Esophagus (tissue), 2 donors: ENCODE measurements around the gene SPATA19. TPM values are rescaled to one million over a fixed set of nuclear protein-coding genes. Genes with fewer than 3 reads are reported as not detected.

Experiments used
- H3K27ac ChIP-seq, 2 donors: one replicate each; pipeline ENCODE4 v1.5.1; 2013; ENCODE audit warnings: low read depth in 2 of 2, mild to moderate bottlenecking in 2 of 2, inconsistent platforms in 1 of 2, low read length in 1 of 2, moderate library complexity in 1 of 2
- H3K27me3 ChIP-seq, 2 donors: one replicate each; pipeline ENCODE4 v1.6.1; 2013; ENCODE audit warnings: low read length in 2 of 2, control low read depth in 1 of 2, mild to moderate bottlenecking in 1 of 2; ENCODE audit not compliant: insufficient read depth in 2 of 2, control insufficient read depth in 1 of 2
- H3K36me3 ChIP-seq, 2 donors: one replicate each; pipeline ENCODE4 v1.6.1; 2013; ENCODE audit warnings: low read length in 1 of 2; ENCODE audit not compliant: control insufficient read depth in 2 of 2, insufficient read depth in 2 of 2
- H3K4me1 ChIP-seq, 2 donors: one replicate each; pipeline ENCODE4 v1.6.1; 2013; ENCODE audit warnings: low read length in 1 of 2; ENCODE audit not compliant: control insufficient read depth in 2 of 2, insufficient read depth in 2 of 2
- H3K4me3 ChIP-seq, 2 donors: one replicate each; pipeline ENCODE4 v1.5.1; 2013; ENCODE audit warnings: low read length in 2 of 2, mild to moderate bottlenecking in 2 of 2, low read depth in 1 of 2, moderate library complexity in 1 of 2
- H3K9me3 ChIP-seq, 2 donors: one replicate each; pipeline ENCODE4 v1.6.1; 2013; ENCODE audit warnings: mild to moderate bottlenecking in 2 of 2, low read depth in 1 of 2, low read length in 1 of 2, moderate library complexity in 1 of 2; ENCODE audit not compliant: control insufficient read depth in 2 of 2, insufficient read depth in 1 of 2
- WGBS, 2 donors: extraction: QIAGEN DNeasy Blood & Tissue Kit; methylation state at CpG; one replicate each; pipeline ENCODE4 v1.1.7; 2013; 5-methylcytosine and 5-hydroxymethylcytosine counted together
- polyA plus RNA-seq, 2 donors: library from polyadenylated mRNA; stranded (reverse); fragments of 200-250 nt; gene quantifications; one replicate each; pipeline ENCODE4 v1.2.3, GENCODE V29; 2013
- donor health status: healthy with polysubstance abuse.
- donor health status: Bipolar disorder and iron deficiency.

The SPATA19 gene
- polyA plus RNA-seq, 2 donors: 0.08 TPM; not detected in 1

GRCh38 chr11:133830931-133831907 lies 14.1 kb downstream of the SPATA19 start:
- Histone ChIP-seq H3K4me3 (no peak overlapping the region), H3K9me3 (no peaks in the 10 kb centered on the region), H3K27ac (no peak overlapping the region), H3K4me1 (peaks cover 0 to 2% of the 10 kb centered on the region in 2 donors), H3K36me3 (no peaks in the 10 kb centered on the region), H3K27me3 (no peaks in the 10 kb centered on the region)
- 78 to 83% methylated on average over 8 of the region's 8 CpGs for WGBS, 2 donors

- WGBS, 2 donors: 56 to 64% methylated on average over 2 of the region's 2 CpGs
- H3K27me3 ChIP-seq: no peaks in the 10 kb centered on the region
- H3K4me1 ChIP-seq: peaks cover 0 to 2% of the 10 kb centered on the region in 2 donors
- no peaks in the 10 kb centered on the region for H3K36me3 ChIP-seq
- H3K27ac ChIP-seq: no peak overlapping the region
- no peak overlapping the region for H3K4me3 ChIP-seq
- no peaks in the 10 kb centered on the region for H3K9me3 ChIP-seq
Measured at GRCh38 chr11:133829566-133829965, 15.7 kb downstream of the SPATA19 start.

DNA sequence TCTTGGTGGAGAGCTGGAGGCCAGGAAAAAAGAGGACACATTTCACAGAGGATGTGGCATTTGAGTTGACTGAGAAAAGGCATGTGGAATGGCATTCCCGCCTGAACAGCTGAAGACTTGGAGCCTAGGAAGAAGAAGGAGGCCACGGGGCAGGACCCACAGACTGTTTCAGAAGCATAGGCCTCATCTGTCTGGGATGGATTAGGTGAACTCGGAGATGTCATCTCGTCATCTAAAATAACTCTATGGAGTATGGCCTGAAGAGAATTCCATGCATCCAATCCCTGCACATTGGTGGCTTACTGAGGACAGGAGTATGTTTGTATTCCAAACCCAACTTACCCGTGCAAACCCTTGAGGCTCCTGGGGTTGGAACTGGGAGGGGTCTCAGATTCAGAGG lies 16.4 kb downstream of the SPATA19 start:
- no peaks in the 10 kb centered on the region for H3K27me3 ChIP-seq
- WGBS, 2 donors: 77 to 81% methylated on average over 5 of the region's 5 CpGs
- H3K4me3 ChIP-seq: no peak overlapping the region
- H3K27ac ChIP-seq: no peak overlapping the region
- H3K9me3 ChIP-seq: no peaks in the 10 kb centered on the region
- H3K4me1 ChIP-seq: peaks cover 0 to 2% of the 10 kb centered on the region in 2 donors
- no peaks in the 10 kb centered on the region for H3K36me3 ChIP-seq

GRCh38 chr11:133827556-133827955 lies 17.8 kb downstream of the SPATA19 start:
- H3K9me3 ChIP-seq: no peaks in the 10 kb centered on the region
- no peak overlapping the region for H3K27ac ChIP-seq
- no peaks in the 10 kb centered on the region for H3K27me3 ChIP-seq
- H3K36me3 ChIP-seq: no peaks in the 10 kb centered on the region
- no peaks in the 10 kb centered on the region for H3K4me1 ChIP-seq
- WGBS, 2 donors: 81 to 88% methylated on average over 3 of the region's 3 CpGs
- H3K4me3 ChIP-seq: no peak overlapping the region

GRCh38 chr11:133826866-133827265 lies 18.4 kb downstream of the SPATA19 start:
- no peak overlapping the region for H3K4me3 ChIP-seq
- H3K4me1 ChIP-seq: no peaks in the 10 kb centered on the region
- 81 to 85% methylated on average over 4 of the region's 4 CpGs for WGBS, 2 donors
- H3K9me3 ChIP-seq: no peaks in the 10 kb centered on the region
- no peak overlapping the region for H3K27ac ChIP-seq
- H3K27me3 ChIP-seq: no peaks in the 10 kb centered on the region
- H3K36me3 ChIP-seq: no peaks in the 10 kb centered on the region

- H3K36me3 ChIP-seq: no peaks in the 10 kb centered on the region
Measured at GRCh38 chr11:133825666-133826065, 19.6 kb downstream of the SPATA19 start.

DNA sequence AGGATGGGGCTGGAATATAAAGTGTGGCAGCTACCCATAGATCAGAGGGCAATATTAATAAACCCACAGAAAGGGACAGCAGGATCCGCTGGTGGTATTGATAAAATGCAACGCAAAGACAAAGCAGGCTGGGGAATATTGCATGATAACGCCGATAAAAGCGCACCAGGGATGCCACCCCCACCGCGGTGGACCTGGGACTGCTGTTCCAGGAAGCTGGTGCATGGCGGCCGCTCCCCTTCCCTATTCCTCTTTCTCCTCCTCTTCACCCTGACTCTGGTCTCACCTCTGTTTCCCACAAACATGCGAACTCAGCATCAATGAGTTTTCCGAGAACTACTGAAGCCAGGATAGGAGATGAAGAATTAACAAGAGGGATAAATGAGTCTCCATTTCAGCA lies 20.2 kb downstream of the SPATA19 start:
- Histone ChIP-seq H3K36me3 (no peaks in the 10 kb centered on the region), H3K27ac (no peak overlapping the region), H3K27me3 (no peaks in the 10 kb centered on the region), H3K4me1 (no peaks in the 10 kb centered on the region), H3K4me3 (no peak overlapping the region), H3K9me3 (no peaks in the 10 kb centered on the region)
- WGBS, 2 donors: 91 to 93% methylated on average over 11 of the region's 11 CpGs

More at GRCh38 chr11:133825666-133826065, 19.6 kb downstream of the SPATA19 start:
- H3K27ac ChIP-seq: no peak overlapping the region
- no peaks in the 10 kb centered on the region for H3K9me3 ChIP-seq
- WGBS, 2 donors: 63 to 68% methylated on average over 3 of the region's 3 CpGs
- no peak overlapping the region for H3K4me3 ChIP-seq
- no peaks in the 10 kb centered on the region for H3K4me1 ChIP-seq
- no peaks in the 10 kb centered on the region for H3K27me3 ChIP-seq

GRCh38 chr11:133824593-133824992 lies 20.7 kb downstream of the SPATA19 start:
- peaks cover 0 to 2% of the 10 kb centered on the region in 2 donors for H3K4me1 ChIP-seq
- H3K27ac ChIP-seq: no peak overlapping the region
- H3K9me3 ChIP-seq: no peaks in the 10 kb centered on the region
- H3K27me3 ChIP-seq: no peaks in the 10 kb centered on the region
- 77 to 80% methylated on average over 9 of the region's 9 CpGs for WGBS, 2 donors
- H3K4me3 ChIP-seq: no peak overlapping the region
- no peaks in the 10 kb centered on the region for H3K36me3 ChIP-seq

GRCh38 chr11:133823614-133824013 lies 21.7 kb downstream of the SPATA19 start:
- no peaks in the 10 kb centered on the region for H3K9me3 ChIP-seq
- peaks cover 0 to 2% of the 10 kb centered on the region in 2 donors for H3K4me1 ChIP-seq
- H3K27me3 ChIP-seq: no peaks in the 10 kb centered on the region
- H3K36me3 ChIP-seq: no peaks in the 10 kb centered on the region
- H3K27ac ChIP-seq: no peak overlapping the region
- 81 to 87% methylated on average over 4 of the region's 4 CpGs for WGBS, 2 donors
- no peak overlapping the region for H3K4me3 ChIP-seq

DNA sequence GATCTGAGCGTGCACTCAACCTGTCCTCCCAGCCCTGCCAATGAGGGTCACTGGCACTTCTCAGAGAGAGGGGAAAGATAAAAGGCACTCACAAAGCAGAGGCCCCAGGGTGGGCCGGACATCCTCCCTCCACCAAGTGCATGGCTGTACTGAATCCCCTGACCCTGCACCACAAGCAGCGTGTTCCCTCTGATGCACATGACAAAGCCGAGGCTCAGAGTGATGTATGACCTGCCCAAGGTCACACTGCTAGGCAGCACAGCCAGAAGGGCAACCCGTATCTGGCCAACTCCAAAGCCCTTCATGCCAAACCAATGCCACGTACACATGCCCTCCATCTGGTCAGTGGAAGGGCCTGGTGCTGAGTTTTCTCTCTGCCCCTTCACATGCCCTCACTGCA lies 22.1 kb downstream of the SPATA19 start:
- WGBS, 2 donors: 72 to 84% methylated on average over 6 of the region's 6 CpGs
- Histone ChIP-seq H3K27me3 (no peaks in the 10 kb centered on the region), H3K4me3 (no peak overlapping the region), H3K9me3 (no peaks in the 10 kb centered on the region), H3K27ac (no peak overlapping the region), H3K36me3 (no peaks in the 10 kb centered on the region), H3K4me1 (peaks cover 0 to 2% of the 10 kb centered on the region in 2 donors)
